Measurements from ENCODE around the gene MTPN.

MTPN gene

DNA sequence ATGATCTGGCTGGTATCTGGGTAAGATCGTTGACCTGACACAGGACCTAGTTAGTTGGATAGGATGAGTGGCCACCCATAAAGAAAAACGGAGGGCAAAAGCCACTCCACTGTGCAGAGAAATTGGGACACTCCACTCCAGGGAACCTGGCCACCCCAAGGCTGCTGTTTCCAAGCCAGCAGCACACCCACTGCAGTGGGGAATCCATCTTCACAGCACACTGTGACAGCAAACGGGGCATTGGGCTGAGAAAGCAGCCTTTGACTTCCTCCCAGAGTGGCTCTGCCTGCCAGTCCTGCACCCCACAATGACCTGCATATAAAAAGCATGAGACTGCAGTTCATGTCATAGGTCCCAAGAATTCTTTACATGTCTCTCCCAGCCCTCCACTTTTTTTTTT is 52.9 kb downstream of the MTPN start:
- no peak for DNase-seq (ENCODE audit: low spot score)

DNA sequence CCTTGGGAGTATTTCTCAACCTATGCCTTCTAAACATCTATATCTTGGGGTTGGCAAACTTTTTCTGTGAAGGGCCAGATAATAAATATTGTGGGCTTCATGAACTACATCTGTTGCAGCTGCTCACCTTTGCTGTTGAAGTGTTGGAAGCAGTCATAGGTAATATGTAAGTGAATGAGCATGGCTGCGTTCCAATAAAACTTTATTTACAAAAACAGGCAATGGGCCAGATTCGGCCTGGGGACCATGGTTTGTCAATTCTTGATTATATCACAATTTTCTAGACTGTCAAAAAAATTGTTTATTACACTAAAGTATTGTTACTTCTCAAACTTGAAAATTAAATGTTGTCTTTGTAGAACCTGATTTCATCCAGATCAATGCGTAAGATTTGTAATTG is 54.9 kb downstream of the MTPN start:
- no peak for DNase-seq (ENCODE audit: low spot score)

- DNase-seq (ENCODE audit: low spot score): no peak
These were observed 56.7 kb downstream of the MTPN start for GRCh38 chr7:135920478-135920877.

- DNase-seq (ENCODE audit: low spot score): no peak
These were observed 57.9 kb downstream of the MTPN start for GRCh38 chr7:135919071-135919841.

DNA sequence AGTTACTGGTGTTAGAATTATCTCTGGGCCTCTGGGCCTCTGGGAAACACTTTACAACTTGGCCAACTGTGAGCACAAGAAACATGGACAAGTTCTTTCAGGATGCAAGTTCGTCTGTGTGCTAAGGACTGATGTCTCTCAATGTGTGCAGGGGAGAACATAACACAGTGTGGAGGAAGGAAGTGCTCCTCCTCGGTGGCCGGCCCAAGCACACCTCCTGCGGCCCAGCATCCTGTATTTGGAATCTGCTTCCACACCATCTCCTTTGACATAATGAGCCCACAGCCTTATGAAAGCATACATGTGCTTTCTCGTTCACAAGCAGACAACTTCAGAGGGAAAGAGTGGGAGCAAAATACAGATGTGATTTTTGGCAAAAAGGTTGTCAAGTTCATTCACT is 59.0 kb downstream of the MTPN start:
- no peak for DNase-seq (ENCODE audit: low spot score)

DNA sequence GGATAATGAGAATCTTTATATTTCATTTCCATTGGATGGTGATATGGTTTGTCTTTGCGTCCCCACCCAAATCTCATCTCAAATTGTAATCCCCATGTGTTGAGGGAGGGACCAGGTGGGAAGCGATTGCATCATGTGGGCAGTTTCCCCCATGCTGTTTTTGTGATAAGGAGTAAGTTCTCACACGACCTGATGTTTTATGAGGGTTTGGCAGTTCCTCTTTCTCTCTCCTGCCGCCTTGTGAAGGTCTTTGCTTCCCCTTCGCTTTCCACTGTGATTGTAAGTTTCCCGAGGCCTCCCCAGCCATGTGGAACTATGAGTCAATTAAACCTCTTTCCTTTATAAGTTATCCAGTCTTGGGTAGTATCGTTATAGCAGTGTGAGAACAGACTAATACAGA is 59.4 kb downstream of the MTPN start:
- DNase-seq (ENCODE audit: low spot score): no peak

- no peak for DNase-seq (ENCODE audit: low spot score)
These were observed 62.8 kb downstream of the MTPN start for GRCh38 chr7:135914346-135914745.

- no peak for DNase-seq (ENCODE audit: low spot score)
These were observed 63.8 kb downstream of the MTPN start for GRCh38 chr7:135913404-135913803.

DNA sequence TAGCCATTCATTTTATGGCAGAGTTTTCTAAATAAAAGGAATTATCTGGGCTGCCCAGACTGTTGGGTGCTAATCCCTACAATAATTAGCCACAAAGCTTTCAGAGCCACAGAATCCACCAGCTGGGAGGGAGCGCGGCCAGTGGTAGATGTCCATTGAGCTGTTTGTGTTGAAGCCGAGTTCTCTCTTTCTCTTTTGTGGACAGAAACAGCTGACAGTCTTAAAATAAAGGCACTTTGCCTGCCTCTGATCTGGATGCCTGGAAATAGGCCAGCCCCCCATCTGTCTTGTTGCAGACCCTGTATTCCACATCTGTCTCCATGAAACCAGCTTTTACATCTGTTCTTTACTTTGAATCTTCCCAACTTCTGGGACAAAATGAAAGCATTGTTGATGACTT is 66.1 kb downstream of the MTPN start:
- no peak for DNase-seq (ENCODE audit: low spot score)

- no peak for DNase-seq (ENCODE audit: low spot score)
These were observed 66.6 kb downstream of the MTPN start for GRCh38 chr7:135910393-135911036.

GRCh38 chr7:135905858-135906257 is 71.3 kb downstream of the MTPN start:
- DNase-seq (ENCODE audit: low spot score): no peak

DNA sequence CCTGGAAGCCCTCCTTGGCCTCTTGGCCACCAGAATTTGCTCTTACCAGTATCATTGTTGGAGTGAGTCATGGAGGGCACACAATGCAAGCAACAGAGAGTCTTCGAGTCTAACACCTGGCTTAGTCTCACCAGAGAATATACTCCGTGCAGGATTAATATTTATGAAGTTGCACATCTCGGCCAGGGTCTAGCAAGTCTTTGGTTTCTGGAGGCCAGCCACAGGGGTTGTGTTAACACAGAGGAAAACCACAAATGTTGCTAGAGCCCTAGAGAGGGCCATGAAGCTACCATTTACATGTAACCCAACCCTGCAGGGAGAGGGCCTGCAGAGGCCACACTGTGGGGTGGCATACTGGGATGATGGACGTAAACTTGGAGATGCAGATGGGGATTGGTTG is 71.8 kb downstream of the MTPN start:
- DNase-seq (ENCODE audit: low spot score): no peak

- no peak for DNase-seq (ENCODE audit: low spot score)
These were observed 72.9 kb downstream of the MTPN start for GRCh38 chr7:135904282-135904681.

DNA sequence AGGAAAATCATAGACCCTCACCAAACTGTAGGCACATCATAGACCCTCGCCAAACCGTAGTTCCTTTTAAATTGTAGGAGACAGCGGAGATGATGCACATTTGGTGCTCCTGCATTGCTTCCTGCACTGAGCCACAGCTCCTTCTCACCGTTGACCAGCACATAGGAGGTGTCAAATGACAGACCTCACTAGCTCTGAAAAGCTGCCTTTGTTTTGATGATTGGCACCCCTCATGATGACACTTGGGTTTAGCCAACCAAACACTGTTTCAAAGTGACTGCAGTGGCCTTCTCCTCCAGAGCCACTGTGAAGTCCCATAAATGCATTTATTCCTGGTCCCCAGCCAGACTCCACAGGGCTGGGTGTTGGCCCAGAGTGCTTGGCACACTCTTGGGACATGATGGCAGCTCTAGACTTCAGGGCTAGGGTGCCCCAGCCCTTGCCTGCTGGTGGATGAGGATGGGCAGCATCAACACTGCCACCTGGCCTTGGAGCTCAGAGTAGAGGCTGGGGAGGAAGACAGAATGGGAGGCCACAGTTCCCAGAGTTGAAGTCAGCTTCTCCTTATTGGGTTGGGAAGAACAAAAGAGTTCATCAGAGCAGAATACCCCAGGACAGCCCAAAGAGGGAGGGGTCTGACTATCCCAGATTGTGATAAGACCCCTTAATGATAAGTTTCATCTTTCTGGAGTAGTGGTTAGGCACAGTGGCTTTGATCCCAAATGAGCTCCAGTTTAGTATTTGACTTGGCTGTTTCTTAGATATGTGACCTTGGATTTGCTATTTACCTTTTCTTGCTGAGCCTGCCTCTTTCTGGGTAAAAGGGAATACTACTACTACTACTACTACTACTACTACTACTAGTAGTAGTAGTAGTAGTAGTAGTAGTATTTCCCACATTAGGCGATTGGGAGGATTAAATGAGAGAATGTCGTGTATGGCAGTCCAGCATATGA is 75.3 kb downstream of the MTPN start:
- no peak for DNase-seq (ENCODE audit: low spot score)

- DNase-seq (ENCODE audit: low spot score): no peak
These were observed 77.1 kb downstream of the MTPN start for GRCh38 chr7:135900065-135900546.

GRCh38 chr7:135899458-135900064 is 77.6 kb downstream of the MTPN start:
- no peak for DNase-seq (ENCODE audit: low spot score)

DNA sequence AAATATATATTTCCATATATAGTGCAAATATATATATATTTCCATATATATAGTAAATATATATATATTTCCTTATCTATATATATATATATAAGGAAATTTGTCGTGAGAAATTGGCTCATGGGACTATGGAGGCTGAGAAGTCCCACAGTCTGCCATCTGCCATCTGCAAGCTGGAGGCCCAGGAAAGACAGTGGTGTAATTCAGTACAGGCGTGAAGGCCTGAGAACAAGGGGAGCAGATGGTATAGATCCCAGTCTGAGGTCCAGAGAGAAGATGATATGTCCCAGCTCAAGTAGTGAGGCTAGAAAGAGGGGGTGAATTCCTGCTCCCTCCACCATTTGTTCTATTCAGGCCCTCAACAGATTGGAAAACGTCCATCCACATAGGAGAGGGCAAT is 78.9 kb downstream of the MTPN start:
- DNase-seq (ENCODE audit: low spot score): no peak

GRCh38 chr7:135894816-135895215 is 82.3 kb downstream of the MTPN start:
- no peak for DNase-seq (ENCODE audit: low spot score)

DNA sequence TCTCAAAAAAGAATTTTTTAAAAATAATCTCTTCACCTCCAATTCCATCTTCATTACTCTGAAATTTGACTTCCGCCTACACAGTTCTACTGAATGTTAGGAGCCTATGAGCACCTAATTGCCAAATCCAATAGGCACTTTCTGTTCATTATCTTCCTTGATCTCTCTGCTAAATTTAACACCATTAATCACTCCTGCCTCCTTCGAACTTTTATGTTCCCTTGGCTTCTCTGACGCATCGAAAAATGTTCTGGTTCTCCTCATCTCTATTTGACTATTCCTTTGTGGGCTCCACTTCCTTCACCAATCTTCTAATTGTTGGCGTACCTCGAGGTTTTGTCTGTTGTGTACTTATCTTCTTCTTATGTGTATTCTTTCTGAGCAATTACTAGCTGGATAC is 87.3 kb downstream of the MTPN start:
- no peak for DNase-seq (ENCODE audit: low spot score)

GRCh38 chr7:135888740-135889139 is 88.4 kb downstream of the MTPN start:
- DNase-seq (ENCODE audit: low spot score): no peak

- no peak for DNase-seq (ENCODE audit: low spot score)
These were observed 90.6 kb downstream of the MTPN start for GRCh38 chr7:135886345-135887132.
